Measurements from ENCODE around the gene FMO3.

DNA sequence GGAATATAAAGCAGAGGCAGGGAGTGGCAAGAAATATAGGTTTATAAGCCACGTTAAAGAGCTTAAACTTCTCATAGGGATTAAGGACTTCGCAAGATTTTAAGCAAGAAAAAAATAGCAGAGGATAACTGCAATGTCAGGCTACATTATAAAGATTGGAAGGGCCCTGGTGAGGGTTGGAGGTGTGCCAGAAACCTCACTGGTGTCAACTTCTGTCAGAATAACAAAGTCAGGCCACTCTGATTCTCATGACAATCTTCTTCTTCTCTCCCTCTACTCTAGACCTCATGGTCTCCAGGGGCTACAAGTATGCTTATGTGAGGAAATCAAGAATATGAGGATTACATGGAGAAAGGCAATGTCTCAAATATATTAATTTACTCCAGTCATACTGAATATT is 61.8 kb downstream of the FMO3 start:
- TF ChIP-seq, protein P1, sequence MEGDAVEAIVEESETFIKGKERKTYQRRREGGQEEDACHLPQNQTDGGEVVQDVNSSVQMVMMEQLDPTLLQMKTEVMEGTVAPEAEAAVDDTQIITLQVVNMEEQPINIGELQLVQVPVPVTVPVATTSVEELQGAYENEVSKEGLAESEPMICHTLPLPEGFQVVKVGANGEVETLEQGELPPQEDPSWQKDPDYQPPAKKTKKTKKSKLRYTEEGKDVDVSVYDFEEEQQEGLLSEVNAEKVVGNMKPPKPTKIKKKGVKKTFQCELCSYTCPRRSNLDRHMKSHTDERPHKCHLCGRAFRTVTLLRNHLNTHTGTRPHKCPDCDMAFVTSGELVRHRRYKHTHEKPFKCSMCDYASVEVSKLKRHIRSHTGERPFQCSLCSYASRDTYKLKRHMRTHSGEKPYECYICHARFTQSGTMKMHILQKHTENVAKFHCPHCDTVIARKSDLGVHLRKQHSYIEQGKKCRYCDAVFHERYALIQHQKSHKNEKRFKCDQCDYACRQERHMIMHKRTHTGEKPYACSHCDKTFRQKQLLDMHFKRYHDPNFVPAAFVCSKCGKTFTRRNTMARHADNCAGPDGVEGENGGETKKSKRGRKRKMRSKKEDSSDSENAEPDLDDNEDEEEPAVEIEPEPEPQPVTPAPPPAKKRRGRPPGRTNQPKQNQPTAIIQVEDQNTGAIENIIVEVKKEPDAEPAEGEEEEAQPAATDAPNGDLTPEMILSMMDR (IDR thresholded peaks at IDR 0.05): no peak
- TF ChIP-seq POLR2A (IDR thresholded peaks at IDR 0.05) (no peak), POLR2AphosphoS5 (IDR thresholded peaks at IDR 0.05) (no peak)
